ENCODE data around the gene E2F4.

E2F4 gene

GRCh38 chr16:67158637-67159600 is 33.0 kb upstream of the E2F4 start:
- no peak for TF ChIP-seq CTCF (IDR thresholded peaks at IDR 0.05; ENCODE audit: low read length, missing control alignments)
- DNase-seq (ENCODE audit: low read depth) = peak; percentile 28
- H3K4me3 ChIP-seq (replicated peaks; ENCODE audit: low read depth, low read length) = peak overlapping the region; percentile 93

GRCh38 chr16:67161595-67162058 is 30.3 kb upstream of the E2F4 start:
- peak overlapping the region; percentile 93 for H3K4me3 ChIP-seq (replicated peaks; ENCODE audit: low read depth, low read length)
- no peak for TF ChIP-seq CTCF (IDR thresholded peaks at IDR 0.05; ENCODE audit: low read length, missing control alignments)
- DNase-seq (ENCODE audit: low read depth) = no peak

DNA sequence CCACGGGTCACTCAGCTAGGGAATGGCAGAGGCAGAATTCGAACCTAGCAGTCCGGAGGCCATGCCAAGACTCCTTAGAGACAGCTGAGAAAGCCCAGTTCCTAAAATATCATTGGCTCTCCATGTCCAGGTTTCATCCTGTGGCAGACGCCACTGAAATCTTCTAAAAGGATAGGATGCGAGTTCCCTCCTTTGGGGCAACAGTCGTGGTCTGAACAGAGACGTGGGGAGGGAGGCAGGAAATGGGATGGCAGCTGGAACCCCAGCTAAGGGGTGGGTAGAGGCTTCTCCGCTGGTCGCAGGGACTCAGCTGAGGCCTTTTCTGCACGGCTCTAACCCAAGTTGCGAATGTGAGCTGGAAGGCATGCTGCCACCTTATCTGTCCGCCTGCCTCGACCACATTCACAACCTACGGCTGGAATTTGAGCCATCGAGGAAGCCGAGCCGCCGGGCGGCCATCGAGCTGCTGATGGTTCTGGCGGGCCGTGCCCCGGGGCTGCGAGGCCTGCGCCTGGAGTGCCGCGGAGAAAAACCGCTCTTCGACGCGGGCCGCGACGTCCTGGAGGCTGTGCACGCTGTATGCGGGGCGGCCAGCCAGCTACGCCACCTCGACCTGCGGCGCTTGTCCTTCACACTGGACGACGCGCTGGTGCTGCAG is 29.3 kb upstream of the E2F4 start:
- no peak for TF ChIP-seq CTCF (IDR thresholded peaks at IDR 0.05; ENCODE audit: low read length, missing control alignments)
- DNase-seq (ENCODE audit: low read depth) = peak; percentile 34
- no peak overlapping the region for H3K4me3 ChIP-seq (replicated peaks; ENCODE audit: low read depth, low read length)

DNA sequence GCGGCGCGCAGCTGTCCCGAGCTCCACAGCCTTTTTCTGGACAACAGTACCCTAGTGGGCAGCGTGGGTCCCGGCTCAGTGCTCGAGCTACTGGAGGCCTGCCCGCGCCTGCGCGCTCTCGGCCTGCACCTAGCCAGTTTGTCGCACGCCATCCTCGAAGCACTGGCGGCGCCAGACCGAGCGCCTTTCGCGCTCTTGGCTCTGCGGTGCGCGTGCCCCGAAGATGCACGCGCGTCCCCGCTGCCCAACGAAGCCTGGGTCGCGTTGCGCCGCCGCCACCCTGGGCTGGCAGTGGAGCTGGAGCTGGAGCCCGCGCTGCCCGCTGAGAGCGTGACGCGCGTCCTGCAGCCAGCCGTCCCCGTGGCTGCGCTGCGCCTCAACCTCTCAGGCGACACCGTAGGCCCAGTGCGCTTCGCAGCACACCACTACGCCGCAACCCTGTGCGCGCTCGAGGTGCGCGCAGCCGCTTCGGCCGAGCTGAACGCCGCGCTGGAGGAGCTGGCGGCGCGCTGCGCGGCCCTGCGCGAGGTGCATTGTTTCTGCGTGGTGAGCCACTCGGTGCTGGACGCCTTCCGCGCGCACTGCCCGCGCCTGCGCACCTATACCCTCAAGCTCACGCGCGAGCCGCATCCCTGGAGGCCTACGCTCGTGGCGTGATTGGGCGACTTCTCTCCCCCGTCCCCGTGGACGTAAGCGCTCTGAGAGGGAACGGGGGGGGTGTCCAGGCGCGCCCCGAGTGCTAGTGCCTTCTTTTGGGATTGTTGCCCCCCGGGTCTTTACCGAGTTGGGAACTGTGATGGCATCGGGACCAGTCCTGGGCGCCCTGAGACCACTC is 28.6 kb upstream of the E2F4 start:
- TF ChIP-seq CTCF (IDR thresholded peaks at IDR 0.05; ENCODE audit: low read length, missing control alignments) = no peak
- peak; percentile 52 for DNase-seq (ENCODE audit: low read depth)
- no peak overlapping the region for H3K4me3 ChIP-seq (replicated peaks; ENCODE audit: low read depth, low read length)

DNA sequence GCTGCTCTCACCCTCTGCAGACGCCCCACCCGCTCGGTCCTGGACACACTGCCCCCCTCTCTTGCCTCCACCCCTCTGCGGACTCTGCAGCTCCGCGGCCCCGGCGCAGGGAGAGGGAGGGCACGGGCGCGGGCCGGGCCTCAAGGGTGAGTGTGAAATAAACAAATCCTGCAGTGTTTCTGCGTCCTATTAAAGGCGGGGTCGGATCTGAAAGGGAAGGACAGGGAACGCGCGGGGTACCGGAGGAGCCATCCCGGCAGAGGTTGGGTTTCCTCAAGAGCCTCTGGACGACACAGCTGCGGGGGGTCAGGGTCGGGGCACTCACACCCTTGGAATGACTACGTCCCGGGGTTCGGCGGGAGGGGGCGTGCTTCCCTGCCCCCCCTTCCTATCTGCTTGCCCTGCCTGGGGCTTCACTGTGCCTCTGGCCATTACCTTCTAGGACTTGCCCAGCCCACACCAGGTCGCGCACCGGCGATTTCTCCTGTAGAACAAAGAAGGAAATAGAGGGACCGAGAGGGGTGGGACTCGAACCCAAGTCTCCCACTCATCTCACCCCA is 27.9 kb upstream of the E2F4 start:
- DNase-seq (ENCODE audit: low read depth) = no peak
- no peak overlapping the region for H3K4me3 ChIP-seq (replicated peaks; ENCODE audit: low read depth, low read length)
- TF ChIP-seq CTCF (IDR thresholded peaks at IDR 0.05; ENCODE audit: low read length, missing control alignments) = no peak

DNA sequence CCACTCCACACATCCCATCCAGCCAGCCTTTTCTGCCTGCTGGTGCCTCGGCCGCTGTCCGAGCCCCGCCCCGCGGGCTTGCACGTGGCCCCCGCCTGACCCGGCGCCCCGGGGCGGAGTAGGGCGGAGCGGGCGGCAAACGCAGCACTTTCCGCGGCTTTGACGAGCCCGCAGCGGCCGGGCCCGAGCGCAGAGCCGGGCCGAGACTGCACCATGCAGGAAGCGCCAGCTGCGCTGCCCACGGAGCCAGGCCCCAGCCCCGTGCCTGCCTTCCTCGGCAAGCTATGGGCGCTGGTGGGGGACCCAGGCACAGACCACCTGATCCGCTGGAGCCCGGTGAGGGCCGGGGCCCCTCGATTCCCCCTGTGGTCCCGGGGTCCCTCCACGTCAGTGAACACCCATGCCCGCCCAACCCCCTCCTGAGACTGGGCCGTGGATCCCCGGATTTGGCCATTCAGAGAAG is 27.3 kb upstream of the E2F4 start, which contains the start of gene HSF4:
TSS of gene HSF4 (plus strand) at position 147 of the 463 bp plus-strand sequence. CDS start at position 214, 67 bp downstream.
- DNase-seq (ENCODE audit: low read depth) = no peak
- no peak for TF ChIP-seq CTCF (IDR thresholded peaks at IDR 0.05; ENCODE audit: low read length, missing control alignments)
- no peak within 1 kb of the TSS for H3K4me3 ChIP-seq (replicated peaks; ENCODE audit: low read depth, low read length)

All from fibroblast of pulmonary artery (primary cell).